Raji (cell line): ENCODE results near the gene C15orf40.

Experiments
- POLR2A ChIP-seq: IDR thresholded peaks from 2 replicates; pipeline ENCODE4 v1.6.1; 2011; ENCODE audit warnings: low read depth, low read length, control low read depth; ENCODE audit not compliant: insufficient read depth

C15orf40 gene

GRCh38 chr15:82970696-82971095, 40.7 kb downstream of the C15orf40 start:
- TF ChIP-seq POLR2A, result no peak

GRCh38 chr15:82970078-82970686, 41.3 kb downstream of the C15orf40 start:
- TF ChIP-seq POLR2A, result no peak

- TF ChIP-seq POLR2A, result no peak
Measured at GRCh38 chr15:82969353-82969752, 42.1 kb downstream of the C15orf40 start.

GRCh38 chr15:82968066-82968465, 43.4 kb downstream of the C15orf40 start:
- TF ChIP-seq POLR2A, result no peak

- no peak for TF ChIP-seq POLR2A
Measured at GRCh38 chr15:82966671-82967071, 44.8 kb downstream of the C15orf40 start.

GRCh38 chr15:82964890-82965289, 46.5 kb downstream of the C15orf40 start:
- TF ChIP-seq POLR2A, result no peak

GRCh38 chr15:82963471-82964341, 47.7 kb downstream of the C15orf40 start:
- no peak for TF ChIP-seq POLR2A

GRCh38 chr15:82960766-82961165, 50.7 kb downstream of the C15orf40 start:
- no peak for TF ChIP-seq POLR2A

- no peak for TF ChIP-seq POLR2A
Measured at GRCh38 chr15:82959423-82959822, 52.0 kb downstream of the C15orf40 start.

GRCh38 chr15:82958638-82959037, 52.8 kb downstream of the C15orf40 start:
- no peak for TF ChIP-seq POLR2A

GRCh38 chr15:82952158-82953081, 59.0 kb downstream of the C15orf40 start, which contains the start of gene HOMER2:
HOMER2 (minus strand) TSS chr15:82952720; CDS start chr15:82952535, 185 bp downstream.
- no peak for TF ChIP-seq POLR2A

GRCh38 chr15:82951472-82952157, 59.8 kb downstream of the C15orf40 start:
- TF ChIP-seq POLR2A, result no peak

- TF ChIP-seq POLR2A, result no peak
Measured at GRCh38 chr15:82950746-82951370, 60.6 kb downstream of the C15orf40 start.

GRCh38 chr15:82950295-82950694, 61.1 kb downstream of the C15orf40 start:
- TF ChIP-seq POLR2A, result no peak
